Measurements from ENCODE around the gene RTN4RL1. TPM values are rescaled to one million over a fixed set of nuclear protein-coding genes. Genes with fewer than 3 reads are reported as not detected.
A peak's percentile ranks its signal among the peaks of the same experiment; 100 is the strongest.

Gene RTN4RL1
- total RNA-seq, 1 experiment from 2014 or later: 0.22 TPM

DNA sequence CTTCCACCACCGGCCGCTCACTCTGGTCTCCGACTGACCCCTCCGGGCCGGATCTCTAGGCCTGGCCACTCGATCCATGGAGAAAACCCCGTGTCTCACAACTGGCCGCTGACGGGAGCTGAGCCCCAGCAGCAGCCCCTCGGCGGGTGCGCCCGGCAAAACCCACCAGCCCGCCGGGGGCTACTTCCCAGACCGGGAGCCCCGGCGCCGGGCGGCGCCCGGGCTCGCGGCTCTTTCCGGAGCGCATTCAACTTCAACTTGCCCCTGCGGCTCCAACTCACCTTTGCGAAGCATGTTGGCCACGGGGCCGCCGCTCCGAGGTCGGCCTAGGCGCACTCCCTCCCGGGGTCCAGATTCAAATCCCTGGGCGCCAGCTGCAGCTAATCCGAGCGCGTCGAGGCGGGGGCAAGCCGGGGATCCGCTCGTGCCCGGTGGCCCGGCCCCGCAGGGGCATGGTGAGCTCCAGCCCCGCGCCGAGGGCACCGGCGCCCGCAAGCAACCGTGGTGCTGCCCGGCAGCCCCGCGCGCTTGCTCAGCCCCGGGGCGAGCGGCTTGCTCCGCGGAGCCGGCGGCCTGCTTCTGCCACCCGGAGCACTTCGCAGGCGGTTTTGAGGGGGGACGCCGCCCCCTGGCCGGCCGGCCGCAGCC lies 438 bp downstream of the RTN4RL1 start:
- H3K23me2 ChIP-seq (ENCODE audit: insufficient read length, low read depth, low read length, poor library complexity, severe bottlenecking): peaks cover 23% of the 10 kb centered on the region
- WGBS (ENCODE audit: extremely low coverage, insufficient read length, low lambda C conversion rate): no CpG with 5 or more reads among the region's 73 CpGs
- H4K8ac ChIP-seq (replicated peaks; ENCODE audit: insufficient read length, low read depth, low read length): no peak overlapping the region
- H2BK15ac ChIP-seq (ENCODE audit: low read depth, low read length): no peak overlapping the region
- H3K27ac Mint-ChIP-seq: no peak overlapping the region
- H2AK5ac ChIP-seq (ENCODE audit: insufficient read length, low read length): no peak overlapping the region
- H3K4me1 ChIP-seq (ENCODE audit: insufficient read depth, low read length): no peaks in the 10 kb centered on the region
- no peaks in the 10 kb centered on the region for H3K79me2 ChIP-seq (ENCODE audit: insufficient read depth, low read length)
- H2BK20ac ChIP-seq (ENCODE audit: low read depth, low read length, poor library complexity, severe bottlenecking): no peak overlapping the region
- H3K9ac ChIP-seq (ENCODE audit: extremely low read depth, insufficient read length, low read length): no peak overlapping the region
- peaks cover 5 to 6% of the 10 kb centered on the region in 2 experiments; a peak in 4 of 5 replicates for H3K9me3 Mint-ChIP-seq
- no peak overlapping the region for H3K23ac ChIP-seq (ENCODE audit: insufficient read length, low read depth, low read length)
- peaks cover 65% of the 10 kb centered on the region for H3K27me3 ChIP-seq (ENCODE audit: insufficient read depth, low read length)
- H4K5ac ChIP-seq (ENCODE audit: insufficient read length, low read depth, low read length): no peak overlapping the region
- no peak overlapping the region for H3K18ac ChIP-seq (ENCODE audit: insufficient read length, low read depth, low read length)
- H2BK12ac ChIP-seq (ENCODE audit: insufficient read length, low read depth, low read length): no peak overlapping the region
- no peak overlapping the region for H3K56ac ChIP-seq (ENCODE audit: insufficient read length, low read depth, low read length)
- H2AFZ ChIP-seq (ENCODE audit: low read length): no peak overlapping the region
- H3K27ac ChIP-seq (ENCODE audit: insufficient read length, low read depth, low read length): no peak overlapping the region
- no peak overlapping the region for H3K4ac ChIP-seq (ENCODE audit: low read depth, low read length)
- no peak overlapping the region for H4K91ac ChIP-seq (ENCODE audit: insufficient read length, low read depth, low read length)
- H3K4me1 Mint-ChIP-seq: peaks cover 9 to 19% of the 10 kb centered on the region in 2 experiments
- H4K20me1 ChIP-seq (ENCODE audit: control insufficient read depth, insufficient read depth, insufficient read length): no peaks in the 10 kb centered on the region
- H2BK120ac ChIP-seq (ENCODE audit: low read depth, low read length, poor library complexity, severe bottlenecking): no peak overlapping the region
- no peaks in the 10 kb centered on the region; a peak in 1 of 7 replicates for H3K36me3 Mint-ChIP-seq (ENCODE audit: insufficient read depth in 1 of 3, low read depth in 3 of 3)
- DNase-seq: no peak
- peak overlapping the region; percentile 30 to 81; a peak in 3 of 5 replicates for H3K4me3 Mint-ChIP-seq
- TF ChIP-seq, protein P1, sequence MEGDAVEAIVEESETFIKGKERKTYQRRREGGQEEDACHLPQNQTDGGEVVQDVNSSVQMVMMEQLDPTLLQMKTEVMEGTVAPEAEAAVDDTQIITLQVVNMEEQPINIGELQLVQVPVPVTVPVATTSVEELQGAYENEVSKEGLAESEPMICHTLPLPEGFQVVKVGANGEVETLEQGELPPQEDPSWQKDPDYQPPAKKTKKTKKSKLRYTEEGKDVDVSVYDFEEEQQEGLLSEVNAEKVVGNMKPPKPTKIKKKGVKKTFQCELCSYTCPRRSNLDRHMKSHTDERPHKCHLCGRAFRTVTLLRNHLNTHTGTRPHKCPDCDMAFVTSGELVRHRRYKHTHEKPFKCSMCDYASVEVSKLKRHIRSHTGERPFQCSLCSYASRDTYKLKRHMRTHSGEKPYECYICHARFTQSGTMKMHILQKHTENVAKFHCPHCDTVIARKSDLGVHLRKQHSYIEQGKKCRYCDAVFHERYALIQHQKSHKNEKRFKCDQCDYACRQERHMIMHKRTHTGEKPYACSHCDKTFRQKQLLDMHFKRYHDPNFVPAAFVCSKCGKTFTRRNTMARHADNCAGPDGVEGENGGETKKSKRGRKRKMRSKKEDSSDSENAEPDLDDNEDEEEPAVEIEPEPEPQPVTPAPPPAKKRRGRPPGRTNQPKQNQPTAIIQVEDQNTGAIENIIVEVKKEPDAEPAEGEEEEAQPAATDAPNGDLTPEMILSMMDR (conservative IDR thresholded peaks at IDR 0.05): no peak
- no peaks in the 10 kb centered on the region for H3K79me1 ChIP-seq (ENCODE audit: insufficient read depth, low read depth, low read length, poor library complexity, severe bottlenecking)
- H3T11ph ChIP-seq (ENCODE audit: low read length): no peak overlapping the region
- H3K27me3 Mint-ChIP-seq (ENCODE audit: low read depth): peaks cover 95% of the 10 kb centered on the region
- peak overlapping the region; percentile 50 for H3K4me2 ChIP-seq (ENCODE audit: insufficient read depth, insufficient read length, low read length)
- no peak overlapping the region for H2BK5ac ChIP-seq (ENCODE audit: insufficient read length, low read length)
- no peaks in the 10 kb centered on the region for H3K9me3 ChIP-seq (ENCODE audit: control insufficient read depth, low read depth, low read length)
- no peak overlapping the region for H3K14ac ChIP-seq (ENCODE audit: insufficient read depth, low read length)

All from H9 (cell line).